Dermis blood vessel endothelial cell (primary cell): ENCODE data around the gene MOB3B. TPM values are rescaled to one million over a fixed set of nuclear protein-coding genes. Genes with fewer than 3 reads are reported as not detected.

Experiments used
- total RNA-seq: library from RNA; depleted of rRNA; stranded (reverse); fragments of >200 nt; gene quantifications from 2 replicates; pipeline ENCODE4 v1.2.3, GENCODE V29; 2014

MOB3B gene
- total RNA-seq, 1 donor from 2014 or later = 0.85 TPM

Other genes with a start within 250 kb of the MOB3B start
- not detected in 2 replicates for gene EQTN, start 232.7 kb downstream of the MOB3B start, total RNA-seq
- not detected in 2 replicates for gene IFNK, start 5.5 kb downstream of the MOB3B start, total RNA-seq
- 8.6 and 10.9 TPM in 2 replicates for gene C9orf72, start 43.7 kb upstream of the MOB3B start, total RNA-seq